Fibroblast of peridontal ligament (primary cell): ENCODE measurements around the gene ARHGAP8.

Experiments
- DNase-seq: peaks from one replicate; pipeline ENCODE4 v3.0.0-alpha.2; 2010; ENCODE audit errors: extremely low read depth

Gene ARHGAP8

DNA sequence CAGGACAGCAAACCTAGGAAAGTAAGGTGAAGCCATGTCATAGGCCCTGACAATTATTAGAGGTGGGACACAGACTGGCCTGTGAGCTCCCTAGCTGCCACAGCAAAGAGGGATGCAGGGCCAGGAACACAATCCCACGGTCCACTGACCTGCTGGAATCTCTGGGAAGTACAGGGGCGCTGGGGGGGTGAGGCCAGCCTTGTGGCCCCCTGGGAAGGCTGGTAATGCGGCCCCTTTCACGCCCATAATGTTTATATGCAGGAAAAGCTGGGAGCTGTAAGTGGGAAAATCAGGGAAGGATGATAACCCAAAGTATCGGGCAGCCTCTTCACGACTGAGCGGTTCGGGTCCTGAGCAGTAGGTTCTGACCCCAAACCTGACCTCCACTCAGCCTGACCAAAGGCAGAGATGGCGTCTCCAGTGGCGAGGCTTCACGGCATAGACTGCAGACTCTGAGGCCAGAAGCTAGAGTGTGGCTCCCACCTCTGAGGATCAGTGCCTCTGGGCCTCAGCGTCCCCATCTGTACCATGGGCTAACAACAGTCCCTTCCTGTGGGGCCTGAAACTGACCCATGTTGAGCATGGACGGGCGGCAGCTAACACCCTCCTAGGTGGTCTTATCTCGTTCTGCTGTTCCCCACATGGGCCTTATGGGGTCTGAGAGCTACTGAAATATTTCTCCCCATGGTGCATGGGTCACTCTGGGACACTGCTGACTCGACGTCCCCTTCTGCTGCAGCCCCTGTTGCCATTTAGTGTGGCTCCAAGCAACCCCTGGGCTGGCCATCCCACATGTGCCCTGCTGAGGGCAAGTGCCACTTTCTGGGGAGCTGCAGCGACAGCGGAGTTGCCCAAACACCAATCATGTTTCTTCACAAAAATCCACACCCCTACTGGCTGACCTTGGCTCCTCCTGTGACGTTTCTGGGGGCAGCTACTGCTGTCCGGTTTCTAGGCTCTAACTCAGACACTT lies 155.7 kb downstream of the ARHGAP8 start:
- no peak for DNase-seq

DNA sequence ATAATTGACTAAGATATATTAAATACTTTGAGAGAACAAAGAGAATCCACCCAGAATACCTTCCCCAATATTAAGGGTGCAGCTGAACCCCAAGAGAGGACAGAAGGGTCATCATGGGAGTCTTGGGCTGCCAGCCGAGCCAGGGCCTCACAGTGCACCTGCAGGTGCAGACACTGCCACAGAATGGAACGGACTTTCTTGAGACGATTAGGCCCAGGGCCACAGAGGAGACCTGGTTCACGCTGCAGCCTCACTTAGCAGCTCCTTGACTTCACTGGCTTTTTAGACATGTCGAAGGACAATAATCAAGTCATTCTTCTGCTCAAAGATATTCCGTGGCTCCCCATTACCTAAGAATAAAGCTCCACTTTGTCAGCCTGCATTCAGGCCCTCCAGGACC lies 156.9 kb downstream of the ARHGAP8 start:
- no peak for DNase-seq
